Measurements from ENCODE around the gene RFPL4AL1.

DNA sequence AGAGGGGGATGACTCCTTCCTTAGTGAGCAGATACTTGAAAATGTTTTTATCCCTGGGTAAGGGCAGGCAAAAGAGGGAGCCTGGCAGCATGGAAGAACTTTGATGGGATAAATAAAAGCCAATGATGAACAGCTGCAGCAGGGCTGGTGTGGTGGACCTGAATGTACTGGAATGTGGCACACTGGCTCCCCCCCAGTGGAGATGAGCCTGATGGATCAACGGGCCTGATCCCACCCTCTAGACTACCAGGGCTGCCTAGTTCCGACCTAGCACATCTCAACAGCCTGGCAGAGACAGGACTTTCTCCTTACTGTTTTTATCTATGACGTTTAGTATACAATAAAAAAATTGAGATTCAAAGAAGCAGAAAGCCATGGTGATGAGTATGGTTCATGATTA lies 42.4 kb downstream of the RFPL4AL1 start:
- TF ChIP-seq, protein P1, sequence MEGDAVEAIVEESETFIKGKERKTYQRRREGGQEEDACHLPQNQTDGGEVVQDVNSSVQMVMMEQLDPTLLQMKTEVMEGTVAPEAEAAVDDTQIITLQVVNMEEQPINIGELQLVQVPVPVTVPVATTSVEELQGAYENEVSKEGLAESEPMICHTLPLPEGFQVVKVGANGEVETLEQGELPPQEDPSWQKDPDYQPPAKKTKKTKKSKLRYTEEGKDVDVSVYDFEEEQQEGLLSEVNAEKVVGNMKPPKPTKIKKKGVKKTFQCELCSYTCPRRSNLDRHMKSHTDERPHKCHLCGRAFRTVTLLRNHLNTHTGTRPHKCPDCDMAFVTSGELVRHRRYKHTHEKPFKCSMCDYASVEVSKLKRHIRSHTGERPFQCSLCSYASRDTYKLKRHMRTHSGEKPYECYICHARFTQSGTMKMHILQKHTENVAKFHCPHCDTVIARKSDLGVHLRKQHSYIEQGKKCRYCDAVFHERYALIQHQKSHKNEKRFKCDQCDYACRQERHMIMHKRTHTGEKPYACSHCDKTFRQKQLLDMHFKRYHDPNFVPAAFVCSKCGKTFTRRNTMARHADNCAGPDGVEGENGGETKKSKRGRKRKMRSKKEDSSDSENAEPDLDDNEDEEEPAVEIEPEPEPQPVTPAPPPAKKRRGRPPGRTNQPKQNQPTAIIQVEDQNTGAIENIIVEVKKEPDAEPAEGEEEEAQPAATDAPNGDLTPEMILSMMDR (IDR thresholded peaks at IDR 0.05; ENCODE audit: insufficient read depth, low read length), result no peak
- TF ChIP-seq GABPA (IDR thresholded peaks at IDR 0.05; ENCODE audit: low read depth), result no peak
- TF ChIP-seq POLR2AphosphoS5 (IDR thresholded peaks at IDR 0.05; ENCODE audit: low read depth), result no peak
- TF ChIP-seq, protein P2, sequence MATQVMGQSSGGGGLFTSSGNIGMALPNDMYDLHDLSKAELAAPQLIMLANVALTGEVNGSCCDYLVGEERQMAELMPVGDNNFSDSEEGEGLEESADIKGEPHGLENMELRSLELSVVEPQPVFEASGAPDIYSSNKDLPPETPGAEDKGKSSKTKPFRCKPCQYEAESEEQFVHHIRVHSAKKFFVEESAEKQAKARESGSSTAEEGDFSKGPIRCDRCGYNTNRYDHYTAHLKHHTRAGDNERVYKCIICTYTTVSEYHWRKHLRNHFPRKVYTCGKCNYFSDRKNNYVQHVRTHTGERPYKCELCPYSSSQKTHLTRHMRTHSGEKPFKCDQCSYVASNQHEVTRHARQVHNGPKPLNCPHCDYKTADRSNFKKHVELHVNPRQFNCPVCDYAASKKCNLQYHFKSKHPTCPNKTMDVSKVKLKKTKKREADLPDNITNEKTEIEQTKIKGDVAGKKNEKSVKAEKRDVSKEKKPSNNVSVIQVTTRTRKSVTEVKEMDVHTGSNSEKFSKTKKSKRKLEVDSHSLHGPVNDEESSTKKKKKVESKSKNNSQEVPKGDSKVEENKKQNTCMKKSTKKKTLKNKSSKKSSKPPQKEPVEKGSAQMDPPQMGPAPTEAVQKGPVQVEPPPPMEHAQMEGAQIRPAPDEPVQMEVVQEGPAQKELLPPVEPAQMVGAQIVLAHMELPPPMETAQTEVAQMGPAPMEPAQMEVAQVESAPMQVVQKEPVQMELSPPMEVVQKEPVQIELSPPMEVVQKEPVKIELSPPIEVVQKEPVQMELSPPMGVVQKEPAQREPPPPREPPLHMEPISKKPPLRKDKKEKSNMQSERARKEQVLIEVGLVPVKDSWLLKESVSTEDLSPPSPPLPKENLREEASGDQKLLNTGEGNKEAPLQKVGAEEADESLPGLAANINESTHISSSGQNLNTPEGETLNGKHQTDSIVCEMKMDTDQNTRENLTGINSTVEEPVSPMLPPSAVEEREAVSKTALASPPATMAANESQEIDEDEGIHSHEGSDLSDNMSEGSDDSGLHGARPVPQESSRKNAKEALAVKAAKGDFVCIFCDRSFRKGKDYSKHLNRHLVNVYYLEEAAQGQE (IDR thresholded peaks at IDR 0.05; ENCODE audit: insufficient replicate concordance, low read depth), result no peak

Data from HL-60 (cell line).